HEK293T (cell line): ENCODE results near the gene CAMKMT.

Experiments
- CTCF ChIA-PET: fragments of 350-600 bp; formaldehyde crosslinking; extraction: SDS; loops from one replicate; lab custom pipeline; 2021; ENCODE audit warnings: antibody characterized with exemption, inconsistent platforms; lab: Yijun Ruan, JAX
- POLR2A ChIA-PET: fragments of 350-600 bp; formaldehyde crosslinking; extraction: SDS; loops from one replicate; lab custom pipeline; 2020; ENCODE audit warnings: antibody characterized with exemption, inconsistent platforms; lab: Yijun Ruan, JAX
- DNase-seq: peaks from one replicate; pipeline ENCODE4 v3.0.0; 2012; ENCODE audit warnings: mixed read lengths; ENCODE audit errors: extremely low spot score
- ARNT ChIP-seq: fragments of 450-650 bp; IDR thresholded peaks from 2 replicates; pipeline ENCODE4 v1.6.1; 2017; ENCODE audit warnings: mild to moderate bottlenecking
- BHLHE40 ChIP-seq: fragments of 450-650 bp; IDR thresholded peaks from 2 replicates; pipeline ENCODE4 v1.6.1; 2016; ENCODE audit warnings: mild to moderate bottlenecking, moderate library complexity, borderline replicate concordance
- CTBP1 ChIP-seq: fragments of 450-650 bp; IDR thresholded peaks from 2 replicates; pipeline ENCODE4 v1.6.1; 2016; ENCODE audit warnings: borderline replicate concordance
- ELF4 ChIP-seq: fragments of 450-650 bp; IDR thresholded peaks from 2 replicates; pipeline ENCODE4 v1.6.1; 2017; ENCODE audit warnings: antibody characterized with exemption
- FOXA1 ChIP-seq: fragments of 450-650 bp; IDR thresholded peaks from 2 replicates; pipeline ENCODE4 v1.6.1; 2016; ENCODE audit warnings: mild to moderate bottlenecking
- FOXK2 ChIP-seq: fragments of 450-650 bp; IDR thresholded peaks from 2 replicates; pipeline ENCODE4 v1.6.1; 2016; ENCODE audit warnings: mild to moderate bottlenecking
- FOXM1 ChIP-seq: fragments of 450-650 bp; IDR thresholded peaks from 2 replicates; pipeline ENCODE4 v1.6.1; 2017; ENCODE audit warnings: mild to moderate bottlenecking, borderline replicate concordance
- HDGF ChIP-seq: fragments of 450-650 bp; IDR thresholded peaks from 2 replicates; pipeline ENCODE4 v1.6.1; 2017; ENCODE audit warnings: antibody characterized with exemption, borderline replicate concordance
- L3MBTL2 ChIP-seq: fragments of 450-650 bp; conservative IDR thresholded peaks from 2 replicates; pipeline ENCODE4 v1.6.1; 2016; ENCODE audit warnings: mild to moderate bottlenecking
- LEF1 ChIP-seq: fragments of 450-650 bp; IDR thresholded peaks from 2 replicates; pipeline ENCODE4 v1.6.1; 2017; ENCODE audit warnings: mild to moderate bottlenecking, borderline replicate concordance
- NFRKB ChIP-seq: fragments of 450-650 bp; IDR thresholded peaks from 2 replicates; pipeline ENCODE4 v1.6.1; 2016; ENCODE audit warnings: mild to moderate bottlenecking, moderate library complexity
- PKNOX1 ChIP-seq: fragments of 450-650 bp; IDR thresholded peaks from 2 replicates; pipeline ENCODE4 v1.6.1; 2016
- SP1 ChIP-seq: fragments of 450-650 bp; IDR thresholded peaks from 2 replicates; pipeline ENCODE4 v1.6.1; 2017
- SUZ12 ChIP-seq: fragments of 450-650 bp; IDR thresholded peaks from 2 replicates; pipeline ENCODE4 v1.6.1; 2016; ENCODE audit warnings: mild to moderate bottlenecking
- TARDBP ChIP-seq: fragments of 450-650 bp; IDR thresholded peaks from 2 replicates; pipeline ENCODE4 v1.6.1; 2016
- ZNF384 ChIP-seq: fragments of 450-650 bp; IDR thresholded peaks from 2 replicates; pipeline ENCODE4 v1.6.1; 2016

CAMKMT gene

GRCh38 chr2:44769349-44770011 is 407.7 kb downstream of the CAMKMT start:
- CTCF ChIA-PET = interaction anchor here (1.3 to 1.4 kb wide), 2 partner anchors 186 to 290 kb away, joined by 5 to 6 read pairs; no protein-coding TSS in a partner anchor

GRCh38 chr2:44770221-44771195 is 408.8 kb downstream of the CAMKMT start:
- POLR2A ChIA-PET = no interaction called here
- DNase-seq = no peak
- CTCF ChIA-PET = interaction anchor here (0.6 to 1.4 kb wide), 3 partner anchors 185 to 291 kb away, joined by 3 to 6 read pairs (median 5); no protein-coding TSS in a partner anchor
- TF ChIP-seq BHLHE40 (no peak), SP1 (no peak), PKNOX1 (no peak), TARDBP (no peak), NFRKB (no peak), FOXK2 (no peak), ARNT (no peak), CTBP1 (no peak), FOXM1 (no peak), FOXA1 (no peak), ELF4 (no peak), SUZ12 (no peak)

More at GRCh38 chr2:44769349-44770011, 407.7 kb downstream of the CAMKMT start:
- DNase-seq = no peak
- TF ChIP-seq FOXM1 (no peak), HDGF (no peak), FOXK2 (no peak), LEF1 (no peak), CTBP1 (no peak), L3MBTL2 (no peak)
- POLR2A ChIA-PET = no interaction called here

DNA sequence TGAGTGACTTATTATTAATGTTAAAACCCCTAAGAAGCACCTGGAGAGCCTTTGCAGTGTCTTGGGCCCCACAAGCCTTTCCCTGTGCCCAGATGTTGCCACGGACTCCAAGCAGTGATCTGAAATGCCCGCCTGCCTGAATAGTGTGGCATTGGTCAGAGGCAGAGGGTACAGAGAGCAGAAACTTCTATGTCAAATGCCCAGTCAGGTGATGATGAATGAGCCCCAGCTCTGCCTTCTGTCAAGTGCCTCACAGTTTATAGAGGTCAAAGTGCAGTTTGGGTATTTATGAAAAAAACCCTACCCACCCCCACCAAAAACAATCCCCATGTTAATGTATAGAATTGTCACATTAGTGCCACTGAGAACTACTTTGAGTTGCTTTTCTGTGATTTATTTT is 409.8 kb downstream of the CAMKMT start:
- no peak for DNase-seq
- CTCF ChIA-PET = no interaction called here
- POLR2A ChIA-PET = no interaction called here
- TF ChIP-seq PKNOX1 (peak; percentile 20; the same call in 1 of the 2 replicates), ARNT (no peak), CTBP1 (no peak), ZNF384 (no peak), L3MBTL2 (no peak)

DNA sequence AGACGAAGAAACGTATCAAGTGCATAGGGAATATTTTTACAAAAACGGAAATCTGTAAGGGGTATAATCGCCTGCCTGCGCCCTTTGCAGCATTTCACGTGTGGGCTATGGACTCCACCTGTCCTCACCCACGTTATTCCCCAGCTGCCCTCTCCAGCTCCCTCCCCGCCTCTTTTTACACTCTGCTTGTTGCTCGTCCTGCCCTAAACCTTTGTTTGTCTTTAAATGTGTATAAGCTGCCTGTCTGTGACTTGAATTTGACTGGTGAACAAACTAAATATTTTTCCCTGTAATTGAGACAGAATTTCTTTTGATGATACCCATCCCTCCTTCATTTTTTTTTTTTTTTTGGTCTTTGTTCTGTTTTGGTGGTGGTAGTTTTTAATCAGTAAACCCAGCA is 410.4 kb downstream of the CAMKMT start:
- TF ChIP-seq NFRKB (no peak), SUZ12 (no peak), LEF1 (no peak), ARNT (no peak), PKNOX1 (no peak), BHLHE40 (no peak), ELF4 (no peak), CTBP1 (no peak), HDGF (no peak), ZNF384 (no peak), L3MBTL2 (no peak), FOXA1 (no peak), FOXK2 (no peak), SP1 (no peak), FOXM1 (no peak)
- ChIA-PET CTCF (no interaction called here), POLR2A (no interaction called here)
- no peak for DNase-seq

GRCh38 chr2:44772669-44773378 is 411.1 kb downstream of the CAMKMT start:
- DNase-seq = no peak
- no peak for TF ChIP-seq L3MBTL2
- no peak for TF ChIP-seq SUZ12
- TF ChIP-seq CTBP1 = no peak
- no peak for TF ChIP-seq FOXK2
- TF ChIP-seq NFRKB = no peak
- TF ChIP-seq PKNOX1 = no peak
- no peak for TF ChIP-seq FOXM1
- no peak for TF ChIP-seq ARNT
- no peak for TF ChIP-seq BHLHE40
- TF ChIP-seq TARDBP = no peak
- no peak for TF ChIP-seq LEF1
- no peak for TF ChIP-seq SP1
- ChIA-PET POLR2A (interaction anchor here (1.0 kb wide), 1 partner anchor 212 kb away, joined by 3 read pairs; no protein-coding TSS in a partner anchor), CTCF (no interaction called here)
